ENCODE measurements around the gene MVB12A. TPM values are rescaled to one million over a fixed set of nuclear protein-coding genes. Genes with fewer than 3 reads are reported as not detected.

Gene MVB12A
- total and polyA plus RNA-seq, 9 of the 15 experiments (the other 6 are each of a cell fraction or from before 2014, with no cell fraction given) = 1.2 to 46.2 (median 22.4) TPM

- TF ChIP-seq ATF3 (IDR thresholded peaks at IDR 0.05) (peak; percentile 73), ATF3 (CRISPR knock-in tag; conservative IDR thresholded peaks at IDR 0.05) (peak; percentile 75; the same call in 1 of the 2 replicates), ZNF146 (CRISPR knock-in tag; IDR thresholded peaks at IDR 0.05; ENCODE audit: unreplicated experiment) (no peak), SMAD3 (CRISPR knock-in tag; conservative IDR thresholded peaks at IDR 0.05) (0 out of 2 replicates have a peak, but pooled peaks have one; percentile 17), ARID2 (IDR thresholded peaks at IDR 0.05) (no peak), GABPA (tag; conservative IDR thresholded peaks at IDR 0.05; ENCODE audit: low read depth) (0 out of 2 replicates have a peak, but pooled peaks have one; percentile 7), TOE1 (IDR thresholded peaks at IDR 0.05; ENCODE audit: borderline replicate concordance) (0 out of 2 replicates have a peak, but pooled peaks have one; percentile 13), TOE1 (CRISPR knock-in tag; IDR thresholded peaks at IDR 0.05; ENCODE audit: borderline replicate concordance, low read depth) (peak; percentile 57; the same call in 1 of the 2 replicates), STAG1 (CRISPR knock-in tag; IDR thresholded peaks at IDR 0.05; ENCODE audit: borderline replicate concordance) (no peak), ZFP91 (CRISPR knock-in tag; IDR thresholded peaks at IDR 0.05) (0 out of 2 replicates have a peak, but pooled peaks have one; percentile 18), MIER1 (IDR thresholded peaks at IDR 0.05; ENCODE audit: low read depth) (no peak), NCOA1 (IDR thresholded peaks at IDR 0.05; ENCODE audit: low read depth) (no peak), ARID1B (IDR thresholded peaks at IDR 0.05) (peak; percentile 18; the same call in 1 of the 2 replicates), FOXM1 (IDR thresholded peaks at IDR 0.05; ENCODE audit: low read depth) (no peak), FOXM1 (CRISPR knock-in tag; IDR thresholded peaks at IDR 0.05; ENCODE audit: low read depth) (no peak), GTF2F1 (IDR thresholded peaks at IDR 0.05; ENCODE audit: low read depth, low read length) (peak; percentile 26; the same call in 1 of the 2 replicates), FOXK2 (conservative IDR thresholded peaks at IDR 0.05 in 1 of 2, IDR thresholded peaks at IDR 0.05 in 1 of 2; ENCODE audit: low read depth in 2 of 2) (0 out of 4 replicates have a peak, but pooled peaks of 1 of the 2 experiments have one; percentile 7), HDAC1 (IDR thresholded peaks at IDR 0.05) (peak in 1 of 2 experiments; percentile 74; a peak in 2 of 4 replicates)
- TF ChIP-seq, protein P1, sequence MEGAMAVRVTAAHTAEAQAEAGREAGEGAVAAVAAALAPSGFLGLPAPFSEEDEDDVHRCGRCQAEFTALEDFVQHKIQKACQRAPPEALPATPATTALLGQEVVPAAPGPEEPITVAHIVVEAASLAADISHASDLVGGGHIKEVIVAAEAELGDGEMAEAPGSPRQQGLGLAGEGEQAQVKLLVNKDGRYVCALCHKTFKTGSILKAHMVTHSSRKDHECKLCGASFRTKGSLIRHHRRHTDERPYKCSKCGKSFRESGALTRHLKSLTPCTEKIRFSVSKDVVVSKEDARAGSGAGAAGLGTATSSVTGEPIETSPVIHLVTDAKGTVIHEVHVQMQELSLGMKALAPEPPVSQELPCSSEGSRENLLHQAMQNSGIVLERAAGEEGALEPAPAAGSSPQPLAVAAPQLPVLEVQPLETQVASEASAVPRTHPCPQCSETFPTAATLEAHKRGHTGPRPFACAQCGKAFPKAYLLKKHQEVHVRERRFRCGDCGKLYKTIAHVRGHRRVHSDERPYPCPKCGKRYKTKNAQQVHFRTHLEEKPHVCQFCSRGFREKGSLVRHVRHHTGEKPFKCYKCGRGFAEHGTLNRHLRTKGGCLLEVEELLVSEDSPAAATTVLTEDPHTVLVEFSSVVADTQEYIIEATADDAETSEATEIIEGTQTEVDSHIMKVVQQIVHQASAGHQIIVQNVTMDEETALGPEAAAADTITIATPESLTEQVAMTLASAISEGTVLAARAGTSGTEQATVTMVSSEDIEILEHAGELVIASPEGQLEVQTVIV (CRISPR knock-in tag; IDR thresholded peaks at IDR 0.05; ENCODE audit: borderline replicate concordance) = no peak
- TF ChIP-seq, protein P2, sequence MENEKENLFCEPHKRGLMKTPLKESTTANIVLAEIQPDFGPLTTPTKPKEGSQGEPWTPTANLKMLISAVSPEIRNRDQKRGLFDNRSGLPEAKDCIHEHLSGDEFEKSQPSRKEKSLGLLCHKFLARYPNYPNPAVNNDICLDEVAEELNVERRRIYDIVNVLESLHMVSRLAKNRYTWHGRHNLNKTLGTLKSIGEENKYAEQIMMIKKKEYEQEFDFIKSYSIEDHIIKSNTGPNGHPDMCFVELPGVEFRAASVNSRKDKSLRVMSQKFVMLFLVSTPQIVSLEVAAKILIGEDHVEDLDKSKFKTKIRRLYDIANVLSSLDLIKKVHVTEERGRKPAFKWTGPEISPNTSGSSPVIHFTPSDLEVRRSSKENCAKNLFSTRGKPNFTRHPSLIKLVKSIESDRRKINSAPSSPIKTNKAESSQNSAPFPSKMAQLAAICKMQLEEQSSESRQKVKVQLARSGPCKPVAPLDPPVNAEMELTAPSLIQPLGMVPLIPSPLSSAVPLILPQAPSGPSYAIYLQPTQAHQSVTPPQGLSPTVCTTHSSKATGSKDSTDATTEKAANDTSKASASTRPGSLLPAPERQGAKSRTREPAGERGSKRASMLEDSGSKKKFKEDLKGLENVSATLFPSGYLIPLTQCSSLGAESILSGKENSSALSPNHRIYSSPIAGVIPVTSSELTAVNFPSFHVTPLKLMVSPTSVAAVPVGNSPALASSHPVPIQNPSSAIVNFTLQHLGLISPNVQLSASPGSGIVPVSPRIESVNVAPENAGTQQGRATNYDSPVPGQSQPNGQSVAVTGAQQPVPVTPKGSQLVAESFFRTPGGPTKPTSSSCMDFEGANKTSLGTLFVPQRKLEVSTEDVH (IDR thresholded peaks at IDR 0.05; ENCODE audit: low read depth, partially characterized antibody) = no peak
Measured at GRCh38 chr19:17405250-17406045, 14.4 kb upstream of the MVB12A start, which contains the start of gene BST2 (continued).
